ENCODE measurements around the gene SRPK2.
"Not testable (repeated sequence)": the region's sequence is repeated elsewhere in the genome, so short reads cannot be mapped to it uniquely, and the experiment has no call there.

The SRPK2 gene

GRCh38 chr7:105309235-105310169, 79.2 kb downstream of the SRPK2 start:
- in situ Hi-C loops (cut with MboI; ENCODE audit: low sequenced_read_pairs, unreplicated experiment) = no loop called here
- no peak for DNase-seq (ENCODE audit: low spot score)

GRCh38 chr7:105307163-105307672, 81.5 kb downstream of the SRPK2 start:
- no peak for DNase-seq (ENCODE audit: low spot score)
- in situ Hi-C loops (cut with MboI; ENCODE audit: low sequenced_read_pairs, unreplicated experiment) = no loop called here
- TF ChIP-seq CTCF (IDR thresholded peaks at IDR 0.05; ENCODE audit: borderline replicate concordance, control extremely low read depth, extremely low read depth, insufficient read depth, missing control alignments) = no peak

More at GRCh38 chr7:105309235-105310169, 79.2 kb downstream of the SRPK2 start:
- no peak for TF ChIP-seq CTCF (IDR thresholded peaks at IDR 0.05; ENCODE audit: borderline replicate concordance, control extremely low read depth, extremely low read depth, insufficient read depth, missing control alignments)

GRCh38 chr7:105306298-105306748, 82.4 kb downstream of the SRPK2 start:
- no peak for DNase-seq (ENCODE audit: low spot score)
- no peak for TF ChIP-seq CTCF (IDR thresholded peaks at IDR 0.05; ENCODE audit: borderline replicate concordance, control extremely low read depth, extremely low read depth, insufficient read depth, missing control alignments)
- in situ Hi-C loops (cut with MboI; ENCODE audit: low sequenced_read_pairs, unreplicated experiment) = no loop called here

- DNase-seq (ENCODE audit: low spot score) = no peak
- no peak for TF ChIP-seq CTCF (IDR thresholded peaks at IDR 0.05; ENCODE audit: borderline replicate concordance, control extremely low read depth, extremely low read depth, insufficient read depth, missing control alignments)
- in situ Hi-C loops (cut with MboI; ENCODE audit: low sequenced_read_pairs, unreplicated experiment) = no loop called here
These were observed 83.1 kb downstream of the SRPK2 start for GRCh38 chr7:105305633-105306032.

GRCh38 chr7:105304040-105304895, 84.5 kb downstream of the SRPK2 start:
- no peak for TF ChIP-seq CTCF (IDR thresholded peaks at IDR 0.05; ENCODE audit: borderline replicate concordance, control extremely low read depth, extremely low read depth, insufficient read depth, missing control alignments)
- in situ Hi-C loops (cut with MboI; ENCODE audit: low sequenced_read_pairs, unreplicated experiment) = no loop called here
- DNase-seq (ENCODE audit: low spot score) = no peak

GRCh38 chr7:105300587-105300986, 88.1 kb downstream of the SRPK2 start:
- DNase-seq (ENCODE audit: low spot score); in situ Hi-C loops (cut with MboI; ENCODE audit: low sequenced_read_pairs, unreplicated experiment): not testable (repeated sequence)
